Endodermal cell (in vitro differentiated cells): ENCODE data around the gene PDE8A. TPM values are rescaled to one million over a fixed set of nuclear protein-coding genes. Genes with fewer than 3 reads are reported as not detected.

ENCODE experiments used
- DNase-seq: peaks from one replicate; pipeline ENCODE4 v3.0.0-alpha.2; 2017
- H3K27ac ChIP-seq: 2 replicates; pipeline ENCODE4 v1.5.1; 2013; ENCODE audit warnings: mild to moderate bottlenecking, low read depth, low read length, moderate library complexity
- H3K27me3 ChIP-seq: 2 replicates; pipeline ENCODE4 v1.6.1; 2013; ENCODE audit warnings: mild to moderate bottlenecking, low read length, moderate library complexity; ENCODE audit not compliant: insufficient read depth, control insufficient read depth, poor library complexity, severe bottlenecking
- H3K36me3 ChIP-seq: 2 replicates; pipeline ENCODE4 v1.7.0; 2013; ENCODE audit warnings: mild to moderate bottlenecking, low read length, moderate library complexity; ENCODE audit not compliant: control insufficient read depth, insufficient read depth
- H3K4me1 ChIP-seq: one replicate; pipeline ENCODE4 v1.7.0; 2013; ENCODE audit warnings: low read length; ENCODE audit not compliant: control insufficient read depth, insufficient read depth
- H3K4me3 ChIP-seq: 2 replicates; pipeline ENCODE4 v1.5.1; 2013; ENCODE audit warnings: mild to moderate bottlenecking, low read length, moderate library complexity
- H3K9ac ChIP-seq: 2 replicates; pipeline ENCODE4 v1.6.1; 2013; ENCODE audit warnings: mild to moderate bottlenecking, low read length, moderate library complexity; ENCODE audit not compliant: poor library complexity, severe bottlenecking; ENCODE audit errors: extremely low read depth
- H3K9me3 ChIP-seq: 2 replicates; pipeline ENCODE4 v1.6.1; 2013; ENCODE audit warnings: mild to moderate bottlenecking, low read length, moderate library complexity; ENCODE audit not compliant: control insufficient read depth
- H3K27ac Mint-ChIP-seq: 2 replicates; pipeline ENCODE4 v1.8.0; 2020; ENCODE audit warnings: mixed read lengths
- H3K27me3 Mint-ChIP-seq: 2 replicates; pipeline ENCODE4 v1.8.0; 2021; ENCODE audit warnings: mild to moderate bottlenecking, mixed read lengths; ENCODE audit not compliant: insufficient read depth
- H3K36me3 Mint-ChIP-seq: 2 replicates; pipeline ENCODE4 v1.8.0; 2020; ENCODE audit warnings: low read depth, mixed read lengths
- H3K4me1 Mint-ChIP-seq: 2 replicates; pipeline ENCODE4 v1.8.0; 2020; ENCODE audit warnings: mixed read lengths
- H3K4me3 Mint-ChIP-seq: 2 replicates; pipeline ENCODE4 v1.8.0; 2020; ENCODE audit warnings: mild to moderate bottlenecking, moderate library complexity, mixed read lengths
- H3K9me3 Mint-ChIP-seq: 2 replicates; pipeline ENCODE4 v1.8.0; 2020; ENCODE audit warnings: mild to moderate bottlenecking, mixed read lengths
- CTCF ChIP-seq: fragments of 200-600 bp; sonication (generic); conservative IDR thresholded peaks from 2 replicates; pipeline ENCODE4 v1.5.0; 2021; ENCODE audit warnings: antibody characterized with exemption, mild to moderate bottlenecking
- WGBS, 2 experiments: methylation state at CpG; one replicate each; pipeline versions ENCODE4 v1.1.5 to v1.1.7; 2013; ENCODE audit warnings: missing lambda C conversion rate in 2 of 2, mixed read lengths in 1 of 2; ENCODE audit not compliant: insufficient coverage in 1 of 2, insufficient read length in 1 of 2; 5-methylcytosine and 5-hydroxymethylcytosine counted together
- total RNA-seq, 2 donors: library from RNA; stranded (reverse); fragmentation: NEBNext Ultra II Directional in 1 of 2; extraction: Animal tissue kit (Norgen Biotek cat#: 25700) in 1 of 2; gene quantifications; 2 replicates in 1 of 2; 3 replicates in 1 of 2; pipeline ENCODE4 v1.2.1, GENCODE V29; 2021

The PDE8A gene
- total RNA-seq, 2 donors from 2014 or later, result 14.8 to 15.2 TPM

- Mint-ChIP-seq H3K36me3 (peaks cover 2% of the 10 kb centered on the region), H3K4me3 (no peak overlapping the region), H3K27me3 (no peaks in the 10 kb centered on the region), H3K27ac (no peak overlapping the region), H3K9me3 (no peaks in the 10 kb centered on the region), H3K4me1 (peaks cover 32% of the 10 kb centered on the region)
- no peak for DNase-seq
- WGBS, 2 experiments, result 90% methylated on average over 3 of the region's 3 CpGs; no CpG with 5 or more reads in 1 of the 2 experiments
- TF ChIP-seq CTCF, result no peak
- Histone ChIP-seq H3K9me3 (no peaks in the 10 kb centered on the region), H3K4me1 (no peaks in the 10 kb centered on the region), H3K27ac (no peak overlapping the region), H3K9ac (no peak overlapping the region), H3K4me3 (no peak overlapping the region), H3K36me3 (no peaks in the 10 kb centered on the region), H3K27me3 (no peaks in the 10 kb centered on the region)
These were observed 22.1 kb downstream of the PDE8A start for GRCh38 chr15:85003593-85004312.

GRCh38 chr15:85004550-85004949 lies 22.9 kb downstream of the PDE8A start:
- no peaks in the 10 kb centered on the region for H3K27me3 Mint-ChIP-seq
- no peak overlapping the region for H3K27ac Mint-ChIP-seq
- DNase-seq, result no peak
- peaks cover 36% of the 10 kb centered on the region for H3K4me1 Mint-ChIP-seq
- no peaks in the 10 kb centered on the region for H3K9me3 ChIP-seq
- no peaks in the 10 kb centered on the region for H3K9me3 Mint-ChIP-seq
- no peak overlapping the region for H3K4me3 ChIP-seq
- no peak overlapping the region for H3K27ac ChIP-seq
- TF ChIP-seq CTCF, result no peak
- 96% methylated on average over 3 of the region's 3 CpGs; no CpG with 5 or more reads in 1 of the 2 experiments for WGBS, 2 experiments
- H3K27me3 ChIP-seq, result no peaks in the 10 kb centered on the region
- no peaks in the 10 kb centered on the region for H3K4me1 ChIP-seq
- H3K36me3 Mint-ChIP-seq, result peaks cover 2% of the 10 kb centered on the region
- no peaks in the 10 kb centered on the region for H3K36me3 ChIP-seq
- no peak overlapping the region for H3K9ac ChIP-seq
- H3K4me3 Mint-ChIP-seq, result no peak overlapping the region

DNA sequence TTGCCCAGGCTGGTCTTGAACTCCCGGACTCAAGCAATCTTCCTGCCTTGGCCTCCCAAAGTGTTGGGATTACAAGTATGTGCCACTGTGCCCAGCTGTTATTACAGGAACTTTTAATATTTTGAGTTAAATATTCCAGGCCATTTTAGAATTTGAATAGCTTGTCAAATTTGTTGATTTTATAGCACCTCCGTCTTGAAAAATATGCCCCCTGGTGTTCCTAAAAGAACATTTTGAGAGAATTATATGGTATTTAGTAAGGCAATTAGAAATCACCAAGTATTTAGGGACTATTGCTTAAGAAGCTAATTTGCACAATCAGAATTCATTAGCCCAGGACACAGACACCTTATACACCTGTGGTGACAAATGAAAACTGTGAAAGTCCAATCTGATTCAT lies 23.7 kb downstream of the PDE8A start:
- H3K9me3 ChIP-seq, result no peaks in the 10 kb centered on the region
- no peak overlapping the region for H3K4me3 ChIP-seq
- Mint-ChIP-seq H3K36me3 (peaks cover 2% of the 10 kb centered on the region), H3K27ac (no peak overlapping the region), H3K9me3 (no peaks in the 10 kb centered on the region), H3K27me3 (no peaks in the 10 kb centered on the region), H3K4me1 (peaks cover 37% of the 10 kb centered on the region), H3K4me3 (no peak overlapping the region)
- H3K36me3 ChIP-seq, result no peaks in the 10 kb centered on the region
- H3K9ac ChIP-seq, result no peak overlapping the region
- H3K27me3 ChIP-seq, result no peaks in the 10 kb centered on the region
- peak; percentile 33 for TF ChIP-seq CTCF
- 78 to 81% methylated on average over 2 of the region's 2 CpGs for WGBS, 2 experiments
- no peaks in the 10 kb centered on the region for H3K4me1 ChIP-seq
- no peak overlapping the region for H3K27ac ChIP-seq
- DNase-seq, result no peak
